Skeletal muscle satellite cell (primary cell): ENCODE data around the gene AFM. TPM values are rescaled to one million over a fixed set of nuclear protein-coding genes. Genes with fewer than 3 reads are reported as not detected.

Source experiments
- small RNA-seq: library from RNA; depleted of rRNA; stranded (forward); fragments of <200 nt; gene quantifications from one replicate; pipeline ENCODE3, GENCODE V24; 2012

Gene AFM

Small RNAs within 50 kb of the gene (small RNA-seq; reads per million reads assigned to genes)
- not detected for gene AC074250.1
